GM06990 (cell line): ENCODE data around the gene ZDHHC20.

Experiments
- DNase-seq: peaks from one replicate; pipeline ENCODE4 v3.0.0-alpha.2; 2011; ENCODE audit not compliant: insufficient read length; ENCODE audit errors: extremely low read depth
- H3K27me3 ChIP-seq: replicated peaks from 2 replicates; pipeline ENCODE4 v1.6.0; 2011; ENCODE audit warnings: low read length; ENCODE audit not compliant: control insufficient read depth, insufficient read depth
- H3K36me3 ChIP-seq: 2 replicates; pipeline ENCODE4 v1.5.1; 2011; ENCODE audit warnings: low read length; ENCODE audit not compliant: control insufficient read depth, insufficient read depth
- H3K4me3 ChIP-seq: replicated peaks from 2 replicates; pipeline ENCODE4 v1.5.1; 2011; ENCODE audit warnings: low read depth, mild to moderate bottlenecking, control low read depth, low read length
- TF ChIP-seq, protein P1 (sequence below): IDR thresholded peaks from 2 replicates; pipeline ENCODE4 v1.5.1; 2011; ENCODE audit warnings: low read length, control low read depth, mild to moderate bottlenecking, inconsistent platforms; ENCODE audit not compliant: insufficient read depth, poor library complexity, severe bottlenecking

Gene ZDHHC20

GRCh38 chr13:21372530-21372929 lies 86.6 kb downstream of the ZDHHC20 start:
- DNase-seq = no peak
- Histone ChIP-seq H3K4me3 (no peak overlapping the region), H3K27me3 (no peaks in the 10 kb centered on the region), H3K36me3 (peaks cover 5% of the 10 kb centered on the region)
- TF ChIP-seq, protein P1, sequence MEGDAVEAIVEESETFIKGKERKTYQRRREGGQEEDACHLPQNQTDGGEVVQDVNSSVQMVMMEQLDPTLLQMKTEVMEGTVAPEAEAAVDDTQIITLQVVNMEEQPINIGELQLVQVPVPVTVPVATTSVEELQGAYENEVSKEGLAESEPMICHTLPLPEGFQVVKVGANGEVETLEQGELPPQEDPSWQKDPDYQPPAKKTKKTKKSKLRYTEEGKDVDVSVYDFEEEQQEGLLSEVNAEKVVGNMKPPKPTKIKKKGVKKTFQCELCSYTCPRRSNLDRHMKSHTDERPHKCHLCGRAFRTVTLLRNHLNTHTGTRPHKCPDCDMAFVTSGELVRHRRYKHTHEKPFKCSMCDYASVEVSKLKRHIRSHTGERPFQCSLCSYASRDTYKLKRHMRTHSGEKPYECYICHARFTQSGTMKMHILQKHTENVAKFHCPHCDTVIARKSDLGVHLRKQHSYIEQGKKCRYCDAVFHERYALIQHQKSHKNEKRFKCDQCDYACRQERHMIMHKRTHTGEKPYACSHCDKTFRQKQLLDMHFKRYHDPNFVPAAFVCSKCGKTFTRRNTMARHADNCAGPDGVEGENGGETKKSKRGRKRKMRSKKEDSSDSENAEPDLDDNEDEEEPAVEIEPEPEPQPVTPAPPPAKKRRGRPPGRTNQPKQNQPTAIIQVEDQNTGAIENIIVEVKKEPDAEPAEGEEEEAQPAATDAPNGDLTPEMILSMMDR = no peak

GRCh38 chr13:21371011-21371410 lies 88.1 kb downstream of the ZDHHC20 start:
- no peak overlapping the region for H3K4me3 ChIP-seq
- no peaks in the 10 kb centered on the region; the same call in 1 of the 2 replicates for H3K36me3 ChIP-seq
- no peak for DNase-seq
- TF ChIP-seq, protein P1 = no peak
- H3K27me3 ChIP-seq = no peaks in the 10 kb centered on the region

GRCh38 chr13:21365574-21365973 lies 93.5 kb downstream of the ZDHHC20 start:
- no peaks in the 10 kb centered on the region for H3K36me3 ChIP-seq
- H3K4me3 ChIP-seq = no peak overlapping the region
- TF ChIP-seq, protein P1 = no peak
- no peaks in the 10 kb centered on the region for H3K27me3 ChIP-seq
- no peak for DNase-seq

DNA sequence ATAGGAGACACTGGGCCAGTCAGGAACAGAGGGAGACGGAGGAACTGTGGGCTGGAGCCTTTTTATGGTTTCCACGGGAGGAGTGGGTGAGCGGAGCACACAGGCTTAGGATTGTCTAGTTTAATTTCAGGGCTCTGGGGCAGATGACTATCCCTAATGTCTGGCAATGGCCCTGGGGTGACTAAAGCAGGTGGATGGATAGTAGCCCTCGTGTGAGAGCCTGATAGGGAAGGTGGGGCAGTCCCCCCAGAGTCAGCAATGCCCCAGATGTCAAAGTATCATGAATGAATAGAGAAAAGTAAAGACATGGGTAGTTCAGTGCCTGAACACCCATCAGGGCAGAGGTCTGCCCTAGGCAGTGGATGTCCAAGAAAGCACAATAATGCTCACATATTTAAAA lies 94.2 kb downstream of the ZDHHC20 start:
- H3K27me3 ChIP-seq = no peaks in the 10 kb centered on the region

GRCh38 chr13:21364357-21364756 lies 94.7 kb downstream of the ZDHHC20 start:
- Histone ChIP-seq H3K4me3 (no peak overlapping the region), H3K27me3 (no peaks in the 10 kb centered on the region), H3K36me3 (no peaks in the 10 kb centered on the region)
- no peak for DNase-seq
- TF ChIP-seq, protein P1 = no peak

More for the DNA sequence above, 94.2 kb downstream of the ZDHHC20 start:
- no peak for DNase-seq
- no peak overlapping the region for H3K4me3 ChIP-seq
- no peaks in the 10 kb centered on the region for H3K36me3 ChIP-seq
- TF ChIP-seq, protein P1 = no peak

GRCh38 chr13:21362741-21363140 lies 96.4 kb downstream of the ZDHHC20 start:
- TF ChIP-seq, protein P1 = no peak
- DNase-seq = no peak
- no peak overlapping the region for H3K4me3 ChIP-seq
- no peaks in the 10 kb centered on the region for H3K27me3 ChIP-seq
- no peaks in the 10 kb centered on the region for H3K36me3 ChIP-seq
